Breast epithelium (tissue), 4 donors: Measurements from ENCODE around the gene ZMYM2. TPM values are rescaled to one million over a fixed set of nuclear protein-coding genes. Genes with fewer than 3 reads are reported as not detected.

Source experiments
- DNase-seq, 2 donors: peaks; one replicate each; pipeline ENCODE4 v3.0.0-alpha.2; 2019; ENCODE audit warnings: low spot score in 2 of 2
- H3K27ac ChIP-seq, 2 donors: fragments of 200-600 bp; sonication (generic) in 1 of 2; one replicate each; pipeline ENCODE4 v1.5.1; 2016 to 2019; ENCODE audit warnings: mild to moderate bottlenecking in 1 of 2
- H3K27me3 ChIP-seq, 2 donors: fragments of 200-600 bp; sonication (generic) in 1 of 2; one replicate each; pipeline versions ENCODE4 v1.5.1 to v1.6.0; 2017 to 2019; ENCODE audit warnings: control low read depth in 1 of 2, mild to moderate bottlenecking in 1 of 2
- H3K36me3 ChIP-seq: fragments of 200-600 bp; one replicate; pipeline ENCODE4 v1.5.1; 2019
- H3K4me1 ChIP-seq, 2 donors: fragments of 200-600 bp; sonication (generic); one replicate each; pipeline ENCODE4 v1.5.1; 2016 to 2019; ENCODE audit warnings: control low read depth in 1 of 2
- H3K4me3 ChIP-seq, 3 donors: fragments of 200-600 bp; sonication (generic); 1 replicate in 2 of 3; 2 replicates in 1 of 3; pipeline ENCODE4 v1.5.1; 2016 to 2019; ENCODE audit warnings: mild to moderate bottlenecking in 3 of 3, moderate library complexity in 2 of 3
- H3K9me3 ChIP-seq, 2 donors: fragments of 200-600 bp; sonication (generic) in 1 of 2; one replicate each; pipeline ENCODE4 v1.5.1; 2016 to 2019; ENCODE audit warnings: control low read depth in 1 of 2
- CTCF ChIP-seq, 3 donors: fragments of 450-650 bp; IDR thresholded peaks; one replicate each; pipeline ENCODE4 v1.5.1; 2016 to 2017; ENCODE audit warnings: antibody characterized with exemption in 3 of 3, mild to moderate bottlenecking in 3 of 3, moderate library complexity in 3 of 3
- POLR2A ChIP-seq: fragments of 450-650 bp; IDR thresholded peaks from one replicate; pipeline ENCODE4 v1.6.1; 2016; ENCODE audit warnings: antibody characterized with exemption, mild to moderate bottlenecking, moderate library complexity
- POLR2AphosphoS5 ChIP-seq, 3 donors: sonication (generic); formaldehyde crosslinking; IDR thresholded peaks; one replicate each; pipeline ENCODE4 v1.6.1; 2017; ENCODE audit warnings: antibody characterized with exemption in 3 of 3
- intact Hi-C: fragments of 100-400 bp; cut with DNase I; formaldehyde crosslinking; loops from one replicate; pipeline ENCODE4 v1.15.1; 2023; ENCODE audit warnings: low total_unique reads
- total RNA-seq, 3 donors: library from RNA; depleted of rRNA; stranded (reverse); fragments of >200 nt; gene quantifications; one replicate each; pipeline ENCODE4 v1.1.0, GENCODE V29; 2016

Gene ZMYM2
- total RNA-seq, 3 donors from 2014 or later = 76.5 to 118 (median 93.1) TPM

- no peak for TF ChIP-seq POLR2A
- no peak for TF ChIP-seq POLR2AphosphoS5 (IDR thresholded peaks at IDR 0.05)
- no peak for TF ChIP-seq CTCF (IDR thresholded peaks at IDR 0.05)
- intact Hi-C loops = no loop called here
- H3K27ac ChIP-seq = no peak overlapping the region
- H3K9me3 ChIP-seq = no peaks in the 10 kb centered on the region
- H3K4me3 ChIP-seq = no peak overlapping the region
- no peak for DNase-seq
- no peaks in the 10 kb centered on the region for H3K4me1 ChIP-seq
- peaks cover 16% of the 10 kb centered on the region for H3K36me3 ChIP-seq
- no peaks in the 10 kb centered on the region for H3K27me3 ChIP-seq
Observed at GRCh38 chr13:20064128-20064527, 105.6 kb downstream of the ZMYM2 start.

GRCh38 chr13:20065516-20065915, 107.0 kb downstream of the ZMYM2 start:
- Histone ChIP-seq H3K36me3 (peaks cover 7% of the 10 kb centered on the region), H3K4me1 (no peaks in the 10 kb centered on the region), H3K4me3 (no peak overlapping the region), H3K9me3 (no peaks in the 10 kb centered on the region), H3K27ac (no peak overlapping the region), H3K27me3 (no peaks in the 10 kb centered on the region)
- intact Hi-C loops = no loop called here
- TF ChIP-seq POLR2AphosphoS5 (IDR thresholded peaks at IDR 0.05) = no peak
- no peak for TF ChIP-seq POLR2A
- no peak for TF ChIP-seq CTCF (IDR thresholded peaks at IDR 0.05)
- DNase-seq = no peak

- Histone ChIP-seq H3K4me1 (no peaks in the 10 kb centered on the region), H3K4me3 (no peak overlapping the region), H3K27me3 (no peaks in the 10 kb centered on the region), H3K9me3 (no peaks in the 10 kb centered on the region), H3K27ac (no peak overlapping the region), H3K36me3 (peaks cover 7% of the 10 kb centered on the region)
- TF ChIP-seq CTCF (IDR thresholded peaks at IDR 0.05) (no peak), POLR2A (no peak), POLR2AphosphoS5 (IDR thresholded peaks at IDR 0.05) (no peak)
- DNase-seq = no peak
- intact Hi-C loops = no loop called here
Observed at GRCh38 chr13:20069956-20070355, 111.4 kb downstream of the ZMYM2 start.

GRCh38 chr13:20073775-20074174, 115.2 kb downstream of the ZMYM2 start:
- DNase-seq = no peak
- no peaks in the 10 kb centered on the region for H3K27me3 ChIP-seq
- TF ChIP-seq POLR2A = no peak
- no peak for TF ChIP-seq CTCF (IDR thresholded peaks at IDR 0.05)
- no peak overlapping the region for H3K27ac ChIP-seq
- no peaks in the 10 kb centered on the region for H3K36me3 ChIP-seq
- intact Hi-C loops = no loop called here
- no peak overlapping the region for H3K4me3 ChIP-seq
- no peaks in the 10 kb centered on the region for H3K4me1 ChIP-seq
- no peaks in the 10 kb centered on the region for H3K9me3 ChIP-seq

GRCh38 chr13:20074966-20075365, 116.4 kb downstream of the ZMYM2 start:
- TF ChIP-seq CTCF (IDR thresholded peaks at IDR 0.05) (no peak), POLR2A (no peak), POLR2AphosphoS5 (IDR thresholded peaks at IDR 0.05) (no peak)
- H3K27ac ChIP-seq = no peak overlapping the region
- no peaks in the 10 kb centered on the region for H3K9me3 ChIP-seq
- no peaks in the 10 kb centered on the region for H3K36me3 ChIP-seq
- H3K4me3 ChIP-seq = no peak overlapping the region
- intact Hi-C loops = no loop called here
- no peaks in the 10 kb centered on the region for H3K4me1 ChIP-seq
- no peaks in the 10 kb centered on the region for H3K27me3 ChIP-seq
- no peak for DNase-seq
